ENCODE measurements around the gene AGGF1. TPM values are rescaled to one million over a fixed set of nuclear protein-coding genes. Genes with fewer than 3 reads are reported as not detected.
A peak's percentile ranks its signal among the peaks of the same experiment; 100 is the strongest.

The AGGF1 gene
- total RNA-seq, 1 donor = 19.0 TPM

DNA sequence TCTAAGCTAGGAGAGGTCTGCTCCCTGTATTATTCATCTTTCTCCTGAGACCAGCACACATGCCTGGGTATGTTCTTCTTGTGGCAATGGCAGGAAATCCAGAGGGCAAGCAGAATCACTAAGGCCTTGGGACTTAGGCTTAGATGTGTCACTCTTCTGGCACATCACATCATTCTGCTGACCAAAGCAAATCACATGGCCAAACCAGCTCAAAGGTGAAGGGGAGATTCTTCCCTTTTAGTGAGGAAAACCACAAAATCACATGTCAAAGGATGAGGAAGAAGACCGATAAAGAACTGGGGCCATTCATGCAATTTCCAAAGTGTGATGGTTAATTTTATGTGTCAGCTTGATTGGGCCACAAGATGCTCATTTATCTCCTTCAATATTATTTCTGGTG is 5.7 kb upstream of the AGGF1 start:
- TF ChIP-seq, protein P1, sequence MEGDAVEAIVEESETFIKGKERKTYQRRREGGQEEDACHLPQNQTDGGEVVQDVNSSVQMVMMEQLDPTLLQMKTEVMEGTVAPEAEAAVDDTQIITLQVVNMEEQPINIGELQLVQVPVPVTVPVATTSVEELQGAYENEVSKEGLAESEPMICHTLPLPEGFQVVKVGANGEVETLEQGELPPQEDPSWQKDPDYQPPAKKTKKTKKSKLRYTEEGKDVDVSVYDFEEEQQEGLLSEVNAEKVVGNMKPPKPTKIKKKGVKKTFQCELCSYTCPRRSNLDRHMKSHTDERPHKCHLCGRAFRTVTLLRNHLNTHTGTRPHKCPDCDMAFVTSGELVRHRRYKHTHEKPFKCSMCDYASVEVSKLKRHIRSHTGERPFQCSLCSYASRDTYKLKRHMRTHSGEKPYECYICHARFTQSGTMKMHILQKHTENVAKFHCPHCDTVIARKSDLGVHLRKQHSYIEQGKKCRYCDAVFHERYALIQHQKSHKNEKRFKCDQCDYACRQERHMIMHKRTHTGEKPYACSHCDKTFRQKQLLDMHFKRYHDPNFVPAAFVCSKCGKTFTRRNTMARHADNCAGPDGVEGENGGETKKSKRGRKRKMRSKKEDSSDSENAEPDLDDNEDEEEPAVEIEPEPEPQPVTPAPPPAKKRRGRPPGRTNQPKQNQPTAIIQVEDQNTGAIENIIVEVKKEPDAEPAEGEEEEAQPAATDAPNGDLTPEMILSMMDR (IDR thresholded peaks at IDR 0.05; ENCODE audit: insufficient read depth, low read depth, low read length) = no peak
- H3K4me3 ChIP-seq (ENCODE audit: low read depth, low read length) = no peak overlapping the region
- DNase-seq (ENCODE audit: low read depth) = no peak

DNA sequence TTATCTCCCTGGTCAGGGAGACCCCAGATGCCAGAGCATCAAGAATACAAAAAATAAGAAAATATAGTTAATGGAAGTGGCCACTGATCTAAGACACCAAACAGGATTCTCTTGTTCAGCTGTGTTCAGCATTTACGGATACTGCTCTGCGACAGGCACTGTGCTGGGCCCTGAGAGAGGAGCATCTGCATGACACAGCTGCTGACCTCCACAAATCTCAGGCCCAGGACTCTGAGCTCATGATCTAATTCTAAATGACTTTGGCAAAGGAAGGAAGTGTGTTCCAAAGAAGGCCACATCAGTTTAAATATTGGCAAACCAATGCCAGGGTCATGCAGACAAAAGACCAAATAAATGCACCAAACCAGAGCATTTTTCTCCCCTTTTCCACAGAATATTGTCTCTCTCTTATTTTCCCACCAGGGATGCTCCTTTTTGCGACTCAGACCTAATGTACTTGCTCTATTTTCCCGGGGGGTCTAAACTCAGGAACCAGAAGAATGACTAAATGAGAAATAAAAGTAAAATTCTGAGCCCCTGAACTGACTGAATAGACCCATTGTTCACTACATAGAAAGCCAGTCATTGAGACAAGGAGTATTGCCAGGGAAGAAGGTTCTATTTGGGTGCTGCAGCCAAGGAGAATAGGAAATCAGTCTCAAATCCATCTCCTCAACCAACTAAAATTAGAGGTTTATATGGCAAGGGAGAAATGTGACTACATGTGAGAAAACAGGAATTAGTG is 1.4 kb upstream of the AGGF1 start:
- TF ChIP-seq, protein P1 (IDR thresholded peaks at IDR 0.05; ENCODE audit: insufficient read depth, low read depth, low read length) = no peak
- no peak overlapping the region for H3K4me3 ChIP-seq (ENCODE audit: low read depth, low read length)
- DNase-seq (ENCODE audit: low read depth) = no peak

DNA sequence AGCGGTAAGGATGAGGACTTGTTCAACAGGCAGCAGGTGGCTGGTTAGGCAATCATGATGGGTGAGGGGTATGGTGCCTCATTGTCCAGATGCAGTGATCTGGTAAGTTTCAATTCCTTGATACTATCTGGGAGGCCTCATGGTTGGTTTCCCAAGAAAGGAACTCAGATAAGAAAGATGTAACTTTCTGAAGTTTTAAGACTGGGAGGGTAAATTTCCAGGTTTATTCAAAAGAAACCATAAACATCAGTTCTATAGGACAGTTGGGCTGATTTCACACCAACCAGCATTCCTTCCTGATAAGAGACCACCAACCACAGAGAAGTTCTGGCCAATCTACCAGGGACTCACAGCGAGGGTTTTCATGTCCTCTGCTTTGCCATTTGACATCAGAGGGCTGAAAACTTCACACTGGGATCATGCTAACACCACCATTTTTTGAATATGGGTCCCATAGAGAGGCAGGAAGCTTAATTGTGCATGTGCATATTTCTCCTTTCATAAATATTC is 773 bp upstream of the AGGF1 start:
- peak overlapping the region; percentile 94 for H3K4me3 ChIP-seq (ENCODE audit: low read depth, low read length)
- TF ChIP-seq, protein P1 (IDR thresholded peaks at IDR 0.05; ENCODE audit: insufficient read depth, low read depth, low read length) = no peak
- DNase-seq (ENCODE audit: low read depth) = no peak

DNA sequence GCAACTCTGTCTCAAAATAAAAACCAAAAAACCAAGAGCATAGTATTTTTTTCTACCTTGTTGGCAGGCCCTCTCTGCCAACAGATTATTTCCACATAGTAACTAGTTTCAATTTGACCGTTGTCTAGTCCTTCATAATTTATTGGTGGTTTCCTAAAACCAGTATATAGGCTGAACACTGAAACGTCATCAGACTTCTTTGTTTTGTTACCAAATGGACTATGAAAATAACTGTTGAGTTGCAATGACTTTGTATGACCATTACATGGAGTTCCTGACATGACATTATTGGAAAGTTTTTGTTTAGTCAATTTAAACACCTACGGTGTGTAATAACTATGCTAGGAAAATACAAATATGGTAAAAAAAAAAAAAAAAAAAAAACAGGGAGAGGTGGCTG is 1.7 kb downstream of the AGGF1 start:
- DNase-seq (ENCODE audit: low read depth) = peak; percentile 27
- H3K4me3 ChIP-seq (ENCODE audit: low read depth, low read length) = peak overlapping the region; percentile 94
- TF ChIP-seq, protein P1 (IDR thresholded peaks at IDR 0.05; ENCODE audit: insufficient read depth, low read depth, low read length) = no peak

DNA sequence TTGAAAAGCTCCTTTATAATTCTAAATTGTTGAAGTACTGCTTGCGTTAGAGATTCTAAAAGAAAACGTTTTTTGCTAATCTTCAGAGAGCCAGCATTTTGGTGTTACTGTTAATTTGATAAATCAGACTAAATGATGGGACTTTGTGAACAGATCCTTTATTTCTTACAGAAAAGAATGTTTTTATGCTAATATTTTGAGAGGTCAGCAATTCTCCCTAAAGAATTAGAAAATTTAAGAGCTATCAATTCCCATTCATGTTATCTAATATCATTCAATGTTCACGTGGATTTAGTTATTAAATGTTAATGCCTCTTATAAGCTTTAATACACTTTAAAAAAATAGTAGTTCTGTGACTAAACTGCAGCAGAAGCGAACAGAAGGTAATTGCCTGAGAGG is 2.4 kb downstream of the AGGF1 start:
- DNase-seq (ENCODE audit: low read depth) = no peak
- H3K4me3 ChIP-seq (ENCODE audit: low read depth, low read length) = peak overlapping the region; percentile 3
- TF ChIP-seq, protein P1 (IDR thresholded peaks at IDR 0.05; ENCODE audit: insufficient read depth, low read depth, low read length) = no peak

DNA sequence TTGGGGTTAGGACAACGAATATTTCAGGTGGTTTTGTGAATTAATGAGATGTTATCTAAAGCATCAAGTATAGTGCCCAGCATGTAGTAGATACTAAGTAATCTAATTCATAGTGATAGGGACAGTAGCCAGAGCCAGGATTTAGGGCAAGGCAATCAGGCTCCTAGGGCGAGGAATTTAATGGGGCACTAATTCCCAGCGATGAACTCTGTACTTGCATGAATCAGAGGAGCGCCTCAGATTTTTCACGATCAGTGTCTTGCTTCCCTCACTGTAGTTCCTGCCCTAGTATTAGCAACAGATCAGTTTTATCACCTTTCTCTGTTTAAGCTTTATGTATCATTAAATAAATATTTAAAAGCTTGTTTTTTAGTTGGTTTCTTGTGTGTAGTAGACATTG is 3.1 kb downstream of the AGGF1 start:
- no peak for DNase-seq (ENCODE audit: low read depth)
- no peak overlapping the region for H3K4me3 ChIP-seq (ENCODE audit: low read depth, low read length)
- TF ChIP-seq, protein P1 (IDR thresholded peaks at IDR 0.05; ENCODE audit: insufficient read depth, low read depth, low read length) = no peak
